GM12878 (cell line): Measurements from ENCODE around the gene DEFB123. TPM values are rescaled to one million over a fixed set of nuclear protein-coding genes. Genes with fewer than 3 reads are reported as not detected.

Source experiments
- ATAC-seq: fragments of 200-7000 bp; cut with Tn5 transposase; 3 replicates; pipeline ENCODE4 v1.9.1; 2020; ENCODE audit warnings: mild to moderate bottlenecking, moderate library complexity
- BruUV-seq: library from RNA; stranded (reverse); fragments of 400-500 nt; replicated peaks from 2 replicates; lab custom pipeline; 2021; lab: Mats Ljungman, UMichigan
- CTCF ChIA-PET: fragments of 300-600 bp; sonication (Branson Sonifier 250); formaldehyde crosslinking; extraction: SDS; loops from one replicate; lab custom pipeline; 2021; ENCODE audit warnings: inconsistent platforms; lab: Yijun Ruan, JAX
- POLR2A ChIA-PET: fragments of 350-600 bp; formaldehyde crosslinking; extraction: SDS; loops from one replicate; lab custom pipeline; 2021; ENCODE audit warnings: inconsistent platforms; lab: Charles Lee
- RAD21 ChIA-PET: fragments of 300-600 bp; sonication (Branson Sonifier 250); formaldehyde crosslinking; loops from one replicate; lab custom pipeline; 2023; ENCODE audit warnings: antibody characterized with exemption; ENCODE audit not compliant: unreplicated experiment; lab: Charles Lee
- SMC1A ChIA-PET: fragments of 300-600 bp; sonication (Branson Sonifier 250); formaldehyde crosslinking; loops from one replicate; lab custom pipeline; 2023; ENCODE audit not compliant: unreplicated experiment, uncharacterized antibody; lab: Charles Lee
- DNase-seq: peaks from one replicate; pipeline ENCODE4 v3.0.0-alpha.2; 2011; ENCODE audit warnings: low read depth, low spot score
- FAIRE-seq: peaks from 3 replicates; lab custom pipeline; 2011; peaks lifted over from hg19 to GRCh38; lab: Jason Lieb, UNC
- H2AFZ ChIP-seq: 2 replicates; pipeline ENCODE4 v1.6.0; 2011; ENCODE audit warnings: low read depth, low read length, control low read depth; ENCODE audit not compliant: control insufficient read depth
- H3K27ac ChIP-seq: 2 replicates; pipeline ENCODE4 v1.5.1; 2011; ENCODE audit warnings: control low read depth; ENCODE audit not compliant: control insufficient read depth, insufficient read depth
- H3K27me3 ChIP-seq, 2 experiments: replicated peaks in 1 of 2; 2 replicates each; pipeline versions ENCODE4 v1.6.0 to v1.6.1; 2011; ENCODE audit warnings: low read length in 1 of 2; ENCODE audit not compliant: control insufficient read depth in 2 of 2, insufficient read depth in 2 of 2
- H3K36me3 ChIP-seq, 2 experiments: 2 replicates each; pipeline ENCODE4 v1.5.1; 2011; ENCODE audit warnings: low read length in 1 of 2; ENCODE audit not compliant: control insufficient read depth in 2 of 2, insufficient read depth in 2 of 2
- H3K4me1 ChIP-seq: 2 replicates; pipeline ENCODE4 v1.6.1; 2011; ENCODE audit warnings: mild to moderate bottlenecking, low read length, moderate library complexity, mixed read lengths; ENCODE audit not compliant: control insufficient read depth, insufficient read depth
- H3K4me2 ChIP-seq: 2 replicates; pipeline ENCODE4 v1.6.0; 2011; ENCODE audit warnings: control low read depth; ENCODE audit not compliant: control insufficient read depth, insufficient read depth
- H3K4me3 ChIP-seq: fragments of 200-600 bp; sonication (generic); 2 replicates; pipeline ENCODE4 v1.5.1; 2016
- H3K79me2 ChIP-seq: 2 replicates; pipeline ENCODE4 v1.6.0; 2011; ENCODE audit warnings: low read length; ENCODE audit not compliant: control insufficient read depth, insufficient read depth
- H3K9ac ChIP-seq: 2 replicates; pipeline ENCODE4 v1.8.0; 2011; ENCODE audit warnings: low read length, control low read depth, mixed read lengths; ENCODE audit not compliant: control insufficient read depth, insufficient read depth
- H3K9me3 ChIP-seq: replicated peaks from 3 replicates; pipeline ENCODE4 v1.5.1; 2011; ENCODE audit warnings: mild to moderate bottlenecking, low read length; ENCODE audit not compliant: control insufficient read depth, insufficient read depth
- H4K20me1 ChIP-seq: 2 replicates; pipeline ENCODE4 v1.6.0; 2011; ENCODE audit not compliant: control insufficient read depth, insufficient read depth
- BCL3 ChIP-seq: IDR thresholded peaks from 2 replicates; pipeline ENCODE4 v1.6.1; 2011; ENCODE audit warnings: borderline replicate concordance, low read depth, mild to moderate bottlenecking, moderate library complexity, low read length; ENCODE audit not compliant: insufficient read depth, poor library complexity, severe bottlenecking
- NFYB ChIP-seq: IDR thresholded peaks from 2 replicates; pipeline ENCODE4 v1.6.1; 2011; ENCODE audit warnings: low read depth, mild to moderate bottlenecking, low read length, improper control_type of control experiment, moderate library complexity; ENCODE audit not compliant: insufficient read depth
- ZNF24 ChIP-seq: fragments of 450-650 bp; IDR thresholded peaks from 2 replicates; pipeline ENCODE4 v1.6.1; 2017; ENCODE audit warnings: antibody characterized with exemption, mild to moderate bottlenecking
- ZNF274 ChIP-seq: IDR thresholded peaks from one replicate; pipeline ENCODE4 v1.8.0; 2011; ENCODE audit not compliant: insufficient read length, insufficient read depth
- ZNF592 ChIP-seq: fragments of 450-650 bp; IDR thresholded peaks from 2 replicates; pipeline ENCODE4 v1.6.1; 2017; ENCODE audit warnings: mild to moderate bottlenecking, moderate library complexity
- WGBS: methylation state at CpG from one replicate; pipeline ENCODE4 v1.1.6; 2016; ENCODE audit warnings: low lambda C conversion rate; ENCODE audit not compliant: insufficient replicate concordance, insufficient coverage; ENCODE audit errors: missing lambda C conversion rate; 5-methylcytosine and 5-hydroxymethylcytosine counted together
- in situ Hi-C: fragments of 300-500 bp; cut with MboI; formaldehyde crosslinking; loops from 9 replicates; pipeline ENCODE4 v1.14.3; 2018; ENCODE audit warnings: mixed read lengths
- intact Hi-C: fragments of 100-400 bp; cut with micrococcal nuclease; formaldehyde crosslinking; loops from one replicate; pipeline ENCODE4 v1.14.2; 2022; ENCODE audit not compliant: unreplicated experiment
- polyA plus RNA-seq, 11 experiments: library from polyadenylated mRNA; depleted of rRNA in 4 of 11; unstranded in 6 of 11; stranded (reverse) in 5 of 11; fragments of >200 nt; fragmentation: Nextera tagmentation in 4 of 11; fragmentation: Illumina TruSeq in 1 of 11; extraction: Ambion mirVana in 4 of 11; extraction: Trizol in 1 of 11; gene quantifications; 1 replicate in 1 of 11; 2 replicates in 10 of 11; pipeline versions ENCODE4 v1.2.1 to v1.2.3, GENCODE V29; 2011 to 2016; ENCODE audit warnings: inconsistent platforms in 2 of 11, missing spikeins in 2 of 11, low read depth in 1 of 11
- total RNA-seq, 4 experiments: library from RNA; depleted of rRNA in 3 of 4; stranded (reverse); fragments of >200 nt in 3 of 4; fragmentation: Illumina TruSeq in 1 of 4; extraction: Trizol in 1 of 4; gene quantifications; 2 replicates each; pipeline versions ENCODE4 v1.2.1 to v1.2.3, GENCODE V29; 2013 to 2021
- TF ChIP-seq, protein P1 (sequence below): fragments of 450-650 bp; IDR thresholded peaks from 2 replicates; pipeline ENCODE4 v1.6.1; 2017; ENCODE audit warnings: low read depth, mild to moderate bottlenecking, moderate library complexity

Gene DEFB123
- total and polyA plus RNA-seq, 10 of the 15 experiments (the other 5 are each of a cell fraction or from before 2014, with no cell fraction given): not detected

GRCh38 chr20:31489152-31489551 is 48.7 kb downstream of the DEFB123 start:
- ChIA-PET CTCF (interaction anchor here (4.8 kb wide), 1 partner anchor 13 kb away, joined by 27 read pairs; no protein-coding TSS in a partner anchor), POLR2A (interaction anchor here (0.5 kb wide), 1 partner anchor 57 kb away, joined by 5 read pairs; no protein-coding TSS in a partner anchor), RAD21 (no interaction called here), SMC1A (no interaction called here)
- Histone ChIP-seq H3K36me3 (no peaks in the 10 kb centered on the region), H3K9me3 (no peaks in the 10 kb centered on the region), H3K4me2 (no peak overlapping the region), H3K79me2 (no peaks in the 10 kb centered on the region), H3K4me1 (no peaks in the 10 kb centered on the region), H3K27ac (no peak overlapping the region), H2AFZ (no peak overlapping the region), H3K4me3 (no peak overlapping the region), H4K20me1 (no peaks in the 10 kb centered on the region), H3K9ac (no peak overlapping the region), H3K27me3 (peaks cover 1 to 2% of the 10 kb centered on the region in 2 experiments; a peak in 3 of 4 replicates)
- intact Hi-C loops: no loop called here
- BruUV-seq: no TSS peak
- WGBS: 49% methylated on average over 3 of the region's 3 CpGs
- FAIRE-seq: no peak
- TF ChIP-seq ZNF592: no peak
- no peak for TF ChIP-seq ZNF274
- TF ChIP-seq NFYB: no peak
- TF ChIP-seq ZNF24: no peak
- no peak for TF ChIP-seq BCL3
- TF ChIP-seq, protein P1, sequence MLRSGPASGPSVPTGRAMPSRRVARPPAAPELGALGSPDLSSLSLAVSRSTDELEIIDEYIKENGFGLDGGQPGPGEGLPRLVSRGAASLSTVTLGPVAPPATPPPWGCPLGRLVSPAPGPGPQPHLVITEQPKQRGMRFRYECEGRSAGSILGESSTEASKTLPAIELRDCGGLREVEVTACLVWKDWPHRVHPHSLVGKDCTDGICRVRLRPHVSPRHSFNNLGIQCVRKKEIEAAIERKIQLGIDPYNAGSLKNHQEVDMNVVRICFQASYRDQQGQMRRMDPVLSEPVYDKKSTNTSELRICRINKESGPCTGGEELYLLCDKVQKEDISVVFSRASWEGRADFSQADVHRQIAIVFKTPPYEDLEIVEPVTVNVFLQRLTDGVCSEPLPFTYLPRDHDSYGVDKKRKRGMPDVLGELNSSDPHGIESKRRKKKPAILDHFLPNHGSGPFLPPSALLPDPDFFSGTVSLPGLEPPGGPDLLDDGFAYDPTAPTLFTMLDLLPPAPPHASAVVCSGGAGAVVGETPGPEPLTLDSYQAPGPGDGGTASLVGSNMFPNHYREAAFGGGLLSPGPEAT: no peak
- no peak for DNase-seq
- ATAC-seq: no peak
- in situ Hi-C loops: no loop called here
